ENCODE data around the gene TRIM8.

Gene TRIM8

DNA sequence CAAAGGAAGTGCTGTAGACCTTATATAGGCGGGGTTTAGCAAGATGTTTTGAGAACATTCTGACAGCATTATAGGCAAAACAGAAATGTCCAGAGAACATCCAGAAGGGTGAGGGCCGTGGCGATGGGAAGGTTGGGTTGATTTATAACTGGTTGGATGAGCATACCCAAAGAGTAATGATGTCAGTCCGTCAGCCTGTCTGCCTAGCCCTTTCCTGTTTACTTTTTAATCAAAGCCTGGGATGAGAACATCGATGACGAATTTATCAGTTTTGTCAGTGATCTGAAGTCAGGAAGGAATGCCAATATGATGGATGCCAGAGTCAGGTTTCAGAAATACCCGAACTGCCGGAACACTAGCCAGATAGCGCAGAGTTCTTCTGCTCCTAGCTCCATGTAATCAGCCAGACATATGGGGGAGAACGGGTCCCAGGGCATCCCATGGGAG lies 33.8 kb upstream of the TRIM8 start:
- H3K36me3 Mint-ChIP-seq (ENCODE audit: low read depth) = peaks cover 4% of the 10 kb centered on the region
- no peaks in the 10 kb centered on the region for H3K27me3 Mint-ChIP-seq (ENCODE audit: low read depth)
- no peak overlapping the region for H3K27ac Mint-ChIP-seq
- H3K4me1 Mint-ChIP-seq (ENCODE audit: low read depth) = peaks cover 8% of the 10 kb centered on the region
- no peaks in the 10 kb centered on the region for H3K9me3 Mint-ChIP-seq
- no peak overlapping the region for H3K4me3 Mint-ChIP-seq

DNA sequence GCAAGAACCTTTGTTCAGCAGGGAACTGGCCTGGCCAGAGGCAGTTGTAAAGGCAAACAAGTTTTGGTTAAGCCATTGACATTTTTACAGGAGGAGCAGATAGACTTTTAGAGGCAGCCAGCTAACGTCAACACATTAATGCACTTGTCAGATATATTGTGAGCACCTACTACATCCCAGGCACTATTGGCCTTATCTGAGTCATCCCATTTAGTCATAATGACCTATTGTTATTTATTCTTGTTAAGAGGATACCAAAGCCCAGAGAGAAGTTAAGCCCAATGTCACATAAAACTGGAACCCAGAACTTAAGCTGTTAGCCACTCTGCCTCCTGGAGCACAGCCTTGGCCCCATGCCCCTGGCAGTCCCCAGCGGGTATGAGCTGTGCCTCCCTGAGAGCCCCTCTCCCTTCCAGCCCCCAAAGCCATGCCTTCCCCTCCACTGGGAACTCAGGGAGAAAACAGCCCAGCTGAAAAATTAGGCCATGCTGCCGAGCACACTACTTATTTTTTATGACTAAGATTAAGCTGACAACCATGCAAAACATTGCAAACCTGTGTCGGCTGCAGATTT lies 32.7 kb upstream of the TRIM8 start:
- peaks cover 2% of the 10 kb centered on the region for H3K36me3 Mint-ChIP-seq (ENCODE audit: low read depth)
- no peak overlapping the region for H3K4me3 Mint-ChIP-seq
- H3K4me1 Mint-ChIP-seq (ENCODE audit: low read depth) = peaks cover 8% of the 10 kb centered on the region
- no peaks in the 10 kb centered on the region for H3K27me3 Mint-ChIP-seq (ENCODE audit: low read depth)
- H3K27ac Mint-ChIP-seq = no peak overlapping the region
- H3K9me3 Mint-ChIP-seq = no peaks in the 10 kb centered on the region

DNA sequence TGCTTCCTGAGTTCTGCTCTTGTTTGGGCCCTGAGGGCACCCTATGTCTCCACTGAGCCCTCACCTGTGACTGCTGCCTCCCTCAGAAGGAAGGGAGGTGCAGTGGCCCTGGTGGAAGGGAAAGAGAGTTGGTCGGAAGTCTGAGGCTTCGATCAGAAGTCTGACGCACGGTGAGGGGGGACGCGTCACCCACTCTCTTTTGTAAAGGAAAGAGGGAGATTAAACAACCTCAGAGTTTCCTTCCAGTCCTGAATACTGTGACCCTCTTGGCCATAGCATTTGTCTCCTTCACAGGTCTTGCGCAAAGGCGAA lies 31.4 kb upstream of the TRIM8 start:
- H3K27ac Mint-ChIP-seq = peak overlapping the region; percentile 78
- no peak overlapping the region for H3K4me3 Mint-ChIP-seq
- no peaks in the 10 kb centered on the region for H3K27me3 Mint-ChIP-seq (ENCODE audit: low read depth)
- peaks cover 8% of the 10 kb centered on the region for H3K4me1 Mint-ChIP-seq (ENCODE audit: low read depth)
- no peaks in the 10 kb centered on the region for H3K36me3 Mint-ChIP-seq (ENCODE audit: low read depth)
- H3K9me3 Mint-ChIP-seq = no peaks in the 10 kb centered on the region

DNA sequence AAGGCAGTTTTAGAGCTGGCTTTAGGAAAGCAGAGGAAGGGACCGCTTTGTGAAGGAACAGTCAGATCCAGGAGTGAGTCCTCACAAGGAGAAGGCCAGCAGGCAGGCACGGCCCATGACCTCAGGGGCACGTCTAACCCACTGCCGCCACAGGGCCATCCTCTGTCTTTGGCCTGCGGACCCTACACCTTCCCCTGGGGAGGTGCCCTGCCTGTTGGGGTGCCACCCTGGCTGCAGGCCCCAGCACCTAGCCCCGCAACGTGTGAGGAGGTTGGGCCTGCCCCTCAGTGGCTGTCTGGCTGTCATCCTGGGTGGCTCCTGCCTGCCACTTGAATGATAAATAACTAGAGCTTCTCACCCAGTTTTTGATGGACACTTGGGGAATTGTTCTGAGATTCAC lies 31.0 kb upstream of the TRIM8 start:
- Mint-ChIP-seq H3K27me3 (ENCODE audit: low read depth) (no peaks in the 10 kb centered on the region), H3K4me1 (ENCODE audit: low read depth) (peaks cover 8% of the 10 kb centered on the region), H3K36me3 (ENCODE audit: low read depth) (no peaks in the 10 kb centered on the region), H3K4me3 (no peak overlapping the region), H3K9me3 (no peaks in the 10 kb centered on the region), H3K27ac (no peak overlapping the region)

DNA sequence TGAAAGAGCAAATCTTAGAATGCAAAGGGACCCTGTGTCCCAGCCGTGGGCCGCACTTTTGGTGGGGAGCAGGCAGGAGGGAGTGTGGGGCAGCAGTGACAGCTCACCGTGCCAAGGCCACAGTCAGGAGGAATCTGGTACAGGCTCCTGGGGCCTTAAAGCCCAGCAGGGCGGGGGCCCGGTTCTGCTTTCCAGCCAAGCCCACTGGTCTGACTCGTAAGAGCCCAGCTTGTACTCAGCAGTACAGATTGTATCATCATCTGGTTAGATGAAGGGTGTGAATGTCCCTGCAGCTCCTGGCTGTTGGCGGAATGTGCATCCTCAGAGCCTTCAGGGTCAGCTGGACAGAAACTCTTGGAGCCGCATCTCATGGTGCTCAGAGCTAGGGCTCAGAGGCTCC lies 30.5 kb upstream of the TRIM8 start:
- Mint-ChIP-seq H3K4me1 (ENCODE audit: low read depth) (peaks cover 8% of the 10 kb centered on the region), H3K27me3 (ENCODE audit: low read depth) (no peaks in the 10 kb centered on the region), H3K9me3 (no peaks in the 10 kb centered on the region), H3K27ac (no peak overlapping the region), H3K36me3 (ENCODE audit: low read depth) (no peaks in the 10 kb centered on the region), H3K4me3 (no peak overlapping the region)

DNA sequence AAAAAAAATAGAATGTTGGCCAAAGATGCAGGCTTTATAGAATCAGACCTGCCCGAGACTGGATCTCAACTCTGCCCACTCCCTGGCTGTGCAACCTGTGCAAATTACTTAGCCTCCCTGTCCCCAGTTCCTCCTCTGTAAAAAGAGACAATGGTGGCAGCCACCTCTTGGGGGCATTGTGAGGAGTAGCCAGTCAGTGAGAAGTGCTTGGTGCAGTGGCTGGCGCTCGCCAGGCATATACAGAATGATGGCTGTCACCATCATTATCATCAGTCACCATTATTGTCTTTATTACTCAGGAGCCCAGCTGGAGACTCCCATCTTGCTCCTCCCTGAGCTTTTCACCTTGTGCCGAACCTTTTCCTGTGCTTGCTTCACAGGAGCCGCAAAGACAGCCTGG lies 29.4 kb upstream of the TRIM8 start:
- H3K4me1 Mint-ChIP-seq (ENCODE audit: low read depth) = peaks cover 8% of the 10 kb centered on the region
- no peak overlapping the region for H3K27ac Mint-ChIP-seq
- no peak overlapping the region for H3K4me3 Mint-ChIP-seq
- H3K9me3 Mint-ChIP-seq = no peaks in the 10 kb centered on the region
- no peaks in the 10 kb centered on the region for H3K27me3 Mint-ChIP-seq (ENCODE audit: low read depth)
- peaks cover 4% of the 10 kb centered on the region for H3K36me3 Mint-ChIP-seq (ENCODE audit: low read depth)

DNA sequence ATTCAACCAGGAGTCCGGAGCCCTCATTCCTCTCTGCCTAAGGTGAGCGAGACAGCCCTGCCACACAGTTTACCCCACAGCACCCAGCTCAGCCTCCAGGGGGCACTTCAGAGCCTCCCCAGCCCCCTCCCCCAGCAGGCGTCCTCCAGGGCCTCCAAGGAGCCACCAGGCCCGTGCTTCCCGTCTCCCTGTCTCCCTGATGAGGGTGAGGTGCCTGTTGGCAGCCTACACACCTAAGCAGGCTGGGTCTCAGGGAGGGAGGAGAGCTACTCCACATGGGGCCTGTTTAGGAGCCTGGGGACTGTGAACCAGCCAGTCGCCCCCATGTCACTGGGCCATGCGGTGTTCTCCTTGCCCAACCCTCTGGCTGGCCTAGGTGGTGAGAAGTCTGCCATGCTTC lies 28.9 kb upstream of the TRIM8 start:
- Mint-ChIP-seq H3K27ac (no peak overlapping the region), H3K36me3 (ENCODE audit: low read depth) (peaks cover 4% of the 10 kb centered on the region), H3K4me1 (ENCODE audit: low read depth) (peaks cover 8% of the 10 kb centered on the region), H3K9me3 (no peaks in the 10 kb centered on the region), H3K4me3 (no peak overlapping the region), H3K27me3 (ENCODE audit: low read depth) (no peaks in the 10 kb centered on the region)

DNA sequence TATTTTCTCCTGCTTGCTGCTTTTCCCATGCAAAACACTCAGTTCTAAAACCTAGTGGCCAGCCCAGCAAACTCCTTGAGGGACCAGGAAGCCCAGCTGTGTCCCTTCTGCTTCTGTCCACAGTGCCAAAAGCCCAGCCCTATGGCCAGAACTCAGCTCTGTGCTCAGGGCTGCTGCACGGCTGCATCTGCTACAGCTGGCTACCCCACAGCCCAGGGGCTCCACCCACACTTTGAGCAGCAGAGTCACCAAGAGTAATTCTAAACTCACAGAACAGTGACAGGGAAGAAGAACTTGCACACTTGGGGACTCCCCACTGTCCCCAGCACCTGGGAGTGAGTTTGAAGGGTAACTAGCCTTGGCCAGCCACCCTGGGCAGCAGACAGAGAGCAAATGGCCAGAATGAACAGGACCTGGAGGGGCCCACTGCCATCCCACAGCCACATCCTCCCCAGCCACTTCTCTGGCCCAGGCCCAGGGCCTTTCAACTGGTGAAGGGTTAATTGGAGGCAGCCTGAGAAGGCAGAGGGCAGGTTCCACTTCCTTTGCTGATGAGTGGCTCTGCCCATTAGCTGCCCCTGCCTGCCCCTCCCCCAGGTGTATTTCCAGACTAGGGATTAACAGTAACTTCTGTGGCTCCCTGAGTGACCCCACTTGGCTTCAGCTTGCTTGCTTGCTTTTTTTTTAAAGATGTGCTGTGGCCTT lies 28.1 kb upstream of the TRIM8 start:
- no peak overlapping the region for H3K4me3 Mint-ChIP-seq
- H3K36me3 Mint-ChIP-seq (ENCODE audit: low read depth) = peaks cover 4% of the 10 kb centered on the region
- no peak overlapping the region for H3K27ac Mint-ChIP-seq
- no peaks in the 10 kb centered on the region for H3K9me3 Mint-ChIP-seq
- H3K4me1 Mint-ChIP-seq (ENCODE audit: low read depth) = peaks cover 8% of the 10 kb centered on the region
- H3K27me3 Mint-ChIP-seq (ENCODE audit: low read depth) = no peaks in the 10 kb centered on the region

DNA sequence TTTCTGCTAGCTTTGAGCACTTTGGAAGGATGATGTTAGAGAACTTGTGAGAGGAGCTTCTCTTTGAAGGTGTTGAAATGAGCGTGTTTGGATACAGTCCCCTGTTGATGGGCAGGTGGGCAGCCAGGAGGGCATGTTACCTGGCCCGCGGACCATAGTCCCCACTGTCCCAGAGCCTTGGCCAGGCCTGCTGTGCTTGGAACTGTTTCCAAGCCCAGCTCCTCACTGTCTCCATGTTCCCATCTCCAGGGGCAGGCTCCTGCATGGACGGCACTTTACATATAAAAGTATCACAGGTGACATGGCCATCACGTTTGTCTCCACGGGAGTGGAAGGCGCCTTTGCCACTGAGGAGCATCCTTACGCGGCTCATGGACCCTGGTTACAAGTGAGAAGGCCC lies 27.2 kb upstream of the TRIM8 start:
- Mint-ChIP-seq H3K27me3 (ENCODE audit: low read depth) (no peaks in the 10 kb centered on the region), H3K27ac (peak overlapping the region; percentile 15), H3K9me3 (no peaks in the 10 kb centered on the region), H3K36me3 (ENCODE audit: low read depth) (peaks cover 4% of the 10 kb centered on the region), H3K4me1 (ENCODE audit: low read depth) (peaks cover 8% of the 10 kb centered on the region), H3K4me3 (no peak overlapping the region)

DNA sequence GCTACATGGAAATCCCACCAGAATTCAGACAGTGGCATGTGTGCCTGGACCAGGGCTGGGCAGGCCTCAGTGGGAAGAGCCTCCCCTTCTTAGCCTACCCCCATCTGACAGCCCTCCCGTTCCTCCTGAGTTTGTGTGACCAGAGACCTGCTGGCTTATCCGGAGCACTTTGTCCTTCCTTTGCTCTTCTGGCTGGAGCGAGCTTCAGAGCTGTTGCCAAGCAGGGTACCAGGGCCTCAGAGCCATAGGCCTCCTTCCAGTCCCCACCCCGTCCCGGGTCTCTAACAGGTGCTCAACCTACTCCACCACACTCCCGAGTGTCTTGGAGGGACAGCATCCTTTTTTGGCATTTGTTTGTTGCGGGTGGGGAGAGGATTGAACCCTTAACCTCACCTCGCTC lies 26.5 kb upstream of the TRIM8 start:
- Mint-ChIP-seq H3K4me1 (ENCODE audit: low read depth) (peaks cover 3% of the 10 kb centered on the region), H3K4me3 (no peak overlapping the region), H3K36me3 (ENCODE audit: low read depth) (peaks cover 4% of the 10 kb centered on the region), H3K27me3 (ENCODE audit: low read depth) (no peaks in the 10 kb centered on the region), H3K9me3 (no peaks in the 10 kb centered on the region), H3K27ac (no peak overlapping the region)

DNA sequence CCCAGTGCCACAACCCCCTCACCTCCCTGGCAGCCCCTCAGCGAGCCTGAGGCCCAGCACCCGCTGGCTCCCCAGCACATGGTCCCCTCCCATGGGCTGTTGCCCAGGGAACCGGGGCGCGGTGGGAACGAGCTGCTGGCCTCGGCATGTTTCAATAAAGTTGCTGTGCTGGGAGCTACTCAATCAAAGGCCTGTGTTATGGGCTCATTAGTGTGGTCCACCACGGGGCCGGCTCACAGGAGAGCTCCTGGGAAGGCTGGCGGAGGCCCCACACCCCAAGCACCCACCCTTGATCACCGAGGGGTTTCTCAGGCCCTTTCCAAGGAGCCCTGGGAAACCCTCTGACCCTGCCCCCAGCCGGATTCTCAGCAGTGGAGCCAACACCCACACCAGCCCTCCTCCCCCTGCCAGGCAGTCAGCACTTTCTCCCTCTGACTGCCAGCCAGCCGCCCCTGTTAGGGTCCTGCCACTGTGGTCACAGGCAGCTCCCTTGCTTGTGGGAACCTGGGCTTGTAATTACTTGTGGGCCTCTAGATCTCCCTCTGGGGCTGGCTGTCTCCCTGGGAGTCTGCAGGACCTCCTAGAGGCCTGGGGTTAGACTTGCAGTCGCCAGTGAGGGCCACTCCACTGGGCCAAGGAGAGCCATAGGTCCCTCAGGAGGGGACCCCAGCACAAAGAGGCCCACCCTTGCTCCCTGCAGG lies 24.8 kb upstream of the TRIM8 start:
- Mint-ChIP-seq H3K36me3 (ENCODE audit: low read depth) (peaks cover 4% of the 10 kb centered on the region), H3K27me3 (ENCODE audit: low read depth) (no peaks in the 10 kb centered on the region), H3K4me3 (no peak overlapping the region), H3K27ac (no peak overlapping the region), H3K9me3 (no peaks in the 10 kb centered on the region), H3K4me1 (ENCODE audit: low read depth) (no peaks in the 10 kb centered on the region)

DNA sequence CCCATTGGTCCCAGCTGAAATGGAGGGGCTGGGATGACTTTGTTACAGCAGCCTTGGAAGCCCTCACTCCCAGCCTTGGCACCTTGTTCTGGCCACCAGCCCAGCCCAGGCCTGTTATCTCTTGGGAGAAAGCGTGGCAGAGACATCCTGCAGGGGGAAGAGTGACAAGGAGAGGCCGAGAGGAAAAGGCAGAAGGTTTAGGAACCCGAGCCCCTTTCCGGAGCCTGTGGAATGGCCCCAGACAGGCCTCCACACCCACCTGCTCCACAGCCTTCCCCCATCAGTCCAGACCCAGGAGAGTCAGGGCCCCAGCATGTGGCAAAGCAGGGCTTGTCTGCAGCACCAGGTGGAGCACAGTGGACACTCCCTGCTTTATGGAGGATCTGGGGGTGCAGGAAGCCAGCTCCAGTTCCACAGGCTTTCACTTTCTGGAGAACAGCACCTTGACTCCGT lies 24.1 kb upstream of the TRIM8 start:
- Mint-ChIP-seq H3K4me3 (no peak overlapping the region), H3K36me3 (ENCODE audit: low read depth) (peaks cover 4% of the 10 kb centered on the region), H3K9me3 (no peaks in the 10 kb centered on the region), H3K27me3 (ENCODE audit: low read depth) (no peaks in the 10 kb centered on the region), H3K4me1 (ENCODE audit: low read depth) (no peaks in the 10 kb centered on the region), H3K27ac (no peak overlapping the region)

DNA sequence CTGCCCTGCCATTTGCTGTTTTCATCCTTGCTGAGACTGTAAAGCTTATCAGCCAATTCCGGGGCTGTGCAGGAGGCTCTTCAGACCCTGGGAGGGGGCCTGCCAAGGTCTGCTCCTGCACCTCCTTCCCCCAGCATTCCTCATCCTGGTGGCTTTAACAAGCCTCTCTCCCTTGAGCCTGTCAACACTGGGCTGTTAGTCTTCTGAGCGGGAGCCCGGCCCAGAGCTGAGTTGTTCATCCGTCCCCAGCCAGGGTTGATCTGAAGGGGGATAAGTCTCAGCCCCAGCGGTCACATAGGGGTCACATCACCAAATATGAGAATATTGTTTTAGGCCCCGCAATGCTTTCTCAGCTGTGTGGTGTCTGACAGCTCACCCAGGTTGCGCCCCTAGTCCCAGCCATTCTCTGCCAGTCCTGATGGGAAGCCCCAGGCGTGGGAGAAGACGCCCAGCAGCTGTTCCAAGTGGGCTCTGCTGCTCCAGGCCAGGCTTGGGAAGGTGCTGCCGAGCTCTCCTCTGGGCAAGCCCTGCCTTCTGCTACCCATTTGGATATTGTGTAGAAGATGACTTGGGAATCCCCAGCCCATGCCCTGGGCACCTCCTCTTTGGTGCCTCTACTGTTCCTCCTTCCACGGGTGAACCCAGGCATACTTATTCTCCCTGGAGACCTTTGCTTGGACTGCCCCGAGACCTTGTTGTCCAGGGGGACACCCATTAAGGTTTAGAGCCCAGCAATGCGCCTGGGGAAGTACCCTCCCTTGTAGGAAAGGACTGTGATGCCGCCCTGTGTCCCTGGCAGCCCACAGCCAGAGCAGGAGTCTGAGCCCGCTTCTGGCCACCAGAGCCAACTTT lies 23.5 kb upstream of the TRIM8 start:
- Mint-ChIP-seq H3K4me3 (no peak overlapping the region), H3K4me1 (ENCODE audit: low read depth) (no peaks in the 10 kb centered on the region), H3K36me3 (ENCODE audit: low read depth) (peaks cover 4% of the 10 kb centered on the region), H3K9me3 (no peaks in the 10 kb centered on the region), H3K27ac (no peak overlapping the region), H3K27me3 (ENCODE audit: low read depth) (no peaks in the 10 kb centered on the region)

DNA sequence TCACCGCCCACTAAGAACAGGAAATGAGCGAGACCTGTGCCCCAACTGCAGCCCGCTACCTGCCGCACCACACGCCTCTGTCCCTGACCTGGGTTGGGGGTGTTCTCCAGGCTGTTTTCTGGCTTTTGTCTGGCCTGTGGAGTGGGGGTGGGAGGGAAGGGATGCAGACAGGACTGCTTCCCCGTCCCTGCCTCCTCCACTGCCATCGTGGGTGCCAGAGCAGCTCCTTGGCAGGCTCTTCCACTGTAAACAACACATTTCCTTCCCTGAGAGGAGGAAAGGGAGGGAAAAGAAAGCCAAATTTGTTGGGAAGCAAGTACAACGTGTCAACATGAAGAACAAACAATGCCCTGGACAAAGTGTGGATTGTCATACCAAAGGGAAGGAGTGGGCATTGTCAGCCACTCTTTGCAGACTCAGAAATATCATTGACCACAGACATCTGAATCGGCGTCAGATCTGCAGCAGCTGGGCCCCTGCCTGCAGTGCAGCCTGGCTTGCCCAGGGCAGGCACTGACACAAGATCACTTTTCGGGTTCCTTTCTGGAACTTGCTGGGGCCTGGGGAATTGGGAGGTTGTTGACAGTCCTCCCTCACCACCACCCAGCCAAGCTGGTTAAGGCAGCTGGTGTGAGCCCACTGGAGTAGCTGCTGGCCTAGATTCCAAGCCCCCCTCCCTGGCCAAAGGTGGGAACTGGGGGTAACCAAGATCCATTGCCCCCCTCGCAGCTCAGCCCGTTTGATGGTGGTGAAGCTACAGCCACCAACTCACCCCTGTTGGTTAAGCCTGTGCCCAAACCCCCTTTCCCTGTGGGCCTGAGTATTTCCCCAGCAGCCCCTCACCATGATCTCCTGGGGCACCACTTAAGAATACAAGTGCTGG lies 22.6 kb upstream of the TRIM8 start:
- H3K27me3 Mint-ChIP-seq (ENCODE audit: low read depth) = no peaks in the 10 kb centered on the region
- H3K9me3 Mint-ChIP-seq = no peaks in the 10 kb centered on the region
- no peak overlapping the region for H3K4me3 Mint-ChIP-seq
- H3K36me3 Mint-ChIP-seq (ENCODE audit: low read depth) = peaks cover 4% of the 10 kb centered on the region
- no peak overlapping the region for H3K27ac Mint-ChIP-seq
- no peaks in the 10 kb centered on the region for H3K4me1 Mint-ChIP-seq (ENCODE audit: low read depth)
